Smooth muscle cell (in vitro differentiated cells): ENCODE results near the gene CCDC30. TPM values are rescaled to one million over a fixed set of nuclear protein-coding genes. Genes with fewer than 3 reads are reported as not detected.

Experiments used
- DNase-seq: peaks from one replicate; lab custom pipeline; 2025; ENCODE audit not compliant: unreplicated experiment; lab: John Stamatoyannopoulos, UW
- H2AFZ ChIP-seq: fragments of 200-600 bp; sonication (generic); 2 replicates; pipeline ENCODE4 v1.6.0; 2016; ENCODE audit warnings: antibody characterized with exemption, low read depth, mild to moderate bottlenecking
- H3F3A ChIP-seq: fragments of 200-600 bp; sonication (generic); 2 replicates; pipeline ENCODE4 v1.6.0; 2017; ENCODE audit warnings: antibody characterized with exemption, low read depth
- H3K27ac ChIP-seq: fragments of 200-600 bp; sonication (generic); 2 replicates; pipeline ENCODE4 v1.5.1; 2016; ENCODE audit warnings: low read depth, mild to moderate bottlenecking
- H3K27me3 ChIP-seq: fragments of 200-600 bp; sonication (generic); 2 replicates; pipeline ENCODE4 v1.6.1; 2016; ENCODE audit warnings: low read depth, mild to moderate bottlenecking
- H3K36me3 ChIP-seq: fragments of 200-600 bp; sonication (generic); 2 replicates; pipeline ENCODE4 v1.5.1; 2016; ENCODE audit warnings: low read depth
- H3K4me1 ChIP-seq: fragments of 200-600 bp; sonication (generic); 2 replicates; pipeline ENCODE4 v1.5.1; 2016; ENCODE audit warnings: low read depth
- H3K4me2 ChIP-seq: fragments of 200-600 bp; sonication (generic); 2 replicates; pipeline ENCODE4 v1.6.0; 2016; ENCODE audit warnings: mild to moderate bottlenecking
- H3K4me3 ChIP-seq: fragments of 200-600 bp; sonication (generic); 2 replicates; pipeline ENCODE4 v1.5.1; 2016; ENCODE audit warnings: mild to moderate bottlenecking
- H3K79me2 ChIP-seq: fragments of 200-600 bp; sonication (generic); 2 replicates; pipeline ENCODE4 v1.6.0; 2016; ENCODE audit warnings: low read depth, mild to moderate bottlenecking
- H3K9ac ChIP-seq: fragments of 200-600 bp; sonication (generic); 2 replicates; pipeline ENCODE4 v1.6.0; 2016; ENCODE audit warnings: low read depth
- H3K9me3 ChIP-seq: fragments of 200-600 bp; sonication (generic); replicated peaks from 2 replicates; pipeline ENCODE4 v1.5.1; 2016; ENCODE audit warnings: low read depth
- H4K20me1 ChIP-seq: fragments of 200-600 bp; sonication (generic); 2 replicates; pipeline ENCODE4 v1.6.0; 2016; ENCODE audit warnings: low read depth
- WGBS: methylation state at CpG from one replicate; pipeline ENCODE4 v1.1.7; 2016; ENCODE audit warnings: low lambda C conversion rate; 5-methylcytosine and 5-hydroxymethylcytosine counted together
- polyA plus RNA-seq: library from polyadenylated mRNA; unstranded; fragments of >200 nt; fragmentation: Nextera tagmentation; extraction: Ambion mirVana; gene quantifications from 2 replicates; pipeline ENCODE4 v1.2.1, GENCODE V29; 2016
- total RNA-seq: library from RNA; depleted of rRNA; stranded (reverse); fragments of >200 nt; gene quantifications from 2 replicates; pipeline ENCODE4 v1.2.3, GENCODE V29; 2014
- TF ChIP-seq, protein P1 (sequence below): fragments of 200-600 bp; sonication (generic); IDR thresholded peaks from 2 replicates; pipeline ENCODE4 v1.5.1; 2017; ENCODE audit warnings: borderline replicate concordance, mild to moderate bottlenecking, antibody characterized with exemption; ENCODE audit not compliant: insufficient read depth, poor library complexity, severe bottlenecking

Gene CCDC30
- total and polyA plus RNA-seq, 2 experiments from 2014 or later, result 1.2 to 1.6 TPM

GRCh38 chr1:42424201-42424600 is 38.9 kb upstream of the CCDC30 start:
- no peaks in the 10 kb centered on the region for H4K20me1 ChIP-seq
- H3K4me2 ChIP-seq, result peak overlapping the region; percentile 4
- H3K4me3 ChIP-seq, result no peak overlapping the region
- TF ChIP-seq, protein P1, sequence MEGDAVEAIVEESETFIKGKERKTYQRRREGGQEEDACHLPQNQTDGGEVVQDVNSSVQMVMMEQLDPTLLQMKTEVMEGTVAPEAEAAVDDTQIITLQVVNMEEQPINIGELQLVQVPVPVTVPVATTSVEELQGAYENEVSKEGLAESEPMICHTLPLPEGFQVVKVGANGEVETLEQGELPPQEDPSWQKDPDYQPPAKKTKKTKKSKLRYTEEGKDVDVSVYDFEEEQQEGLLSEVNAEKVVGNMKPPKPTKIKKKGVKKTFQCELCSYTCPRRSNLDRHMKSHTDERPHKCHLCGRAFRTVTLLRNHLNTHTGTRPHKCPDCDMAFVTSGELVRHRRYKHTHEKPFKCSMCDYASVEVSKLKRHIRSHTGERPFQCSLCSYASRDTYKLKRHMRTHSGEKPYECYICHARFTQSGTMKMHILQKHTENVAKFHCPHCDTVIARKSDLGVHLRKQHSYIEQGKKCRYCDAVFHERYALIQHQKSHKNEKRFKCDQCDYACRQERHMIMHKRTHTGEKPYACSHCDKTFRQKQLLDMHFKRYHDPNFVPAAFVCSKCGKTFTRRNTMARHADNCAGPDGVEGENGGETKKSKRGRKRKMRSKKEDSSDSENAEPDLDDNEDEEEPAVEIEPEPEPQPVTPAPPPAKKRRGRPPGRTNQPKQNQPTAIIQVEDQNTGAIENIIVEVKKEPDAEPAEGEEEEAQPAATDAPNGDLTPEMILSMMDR, result no peak
- 76% methylated on average over 4 of the region's 4 CpGs for WGBS
- no peak overlapping the region for H3K27ac ChIP-seq
- H3K36me3 ChIP-seq, result no peaks in the 10 kb centered on the region
- H2AFZ ChIP-seq, result peak overlapping the region; percentile 31
- no peak for DNase-seq
- H3K79me2 ChIP-seq, result no peaks in the 10 kb centered on the region
- no peak overlapping the region for H3K9ac ChIP-seq
- H3K4me1 ChIP-seq, result peaks cover 12% of the 10 kb centered on the region
- no peaks in the 10 kb centered on the region for H3K9me3 ChIP-seq
- no peaks in the 10 kb centered on the region for H3K27me3 ChIP-seq
- H3F3A ChIP-seq, result no peaks in the 10 kb centered on the region

DNA sequence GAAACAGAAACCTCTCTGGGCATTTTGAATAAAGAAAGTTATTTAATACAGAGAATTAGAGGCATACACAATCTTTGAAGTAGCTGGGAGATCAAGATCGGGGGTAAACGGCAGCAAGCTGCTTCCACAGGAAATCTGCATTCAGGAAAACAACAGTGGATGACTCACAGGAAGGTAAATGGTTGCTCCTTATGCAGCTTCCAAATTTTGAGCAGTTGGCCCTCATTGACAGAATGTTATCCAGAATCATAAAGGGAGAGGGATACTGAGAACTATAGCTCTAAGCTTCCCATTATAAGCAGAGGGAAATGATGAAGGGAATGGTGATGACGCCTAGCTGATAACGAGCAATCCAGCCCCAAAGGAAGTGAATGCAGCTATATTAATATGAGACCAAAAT is 35.8 kb upstream of the CCDC30 start:
- no peaks in the 10 kb centered on the region for H3K9me3 ChIP-seq
- no peaks in the 10 kb centered on the region for H3F3A ChIP-seq
- no peaks in the 10 kb centered on the region for H3K79me2 ChIP-seq
- H3K27me3 ChIP-seq, result no peaks in the 10 kb centered on the region
- H3K9ac ChIP-seq, result no peak overlapping the region
- H3K4me2 ChIP-seq, result no peak overlapping the region
- H2AFZ ChIP-seq, result no peak overlapping the region
- DNase-seq, result no peak
- no peaks in the 10 kb centered on the region for H3K36me3 ChIP-seq
- no peaks in the 10 kb centered on the region for H3K4me1 ChIP-seq
- no peaks in the 10 kb centered on the region for H4K20me1 ChIP-seq
- TF ChIP-seq, protein P1, result no peak
- H3K4me3 ChIP-seq, result no peak overlapping the region
- no peak overlapping the region for H3K27ac ChIP-seq
- 66% methylated on average over 4 of the region's 4 CpGs for WGBS

DNA sequence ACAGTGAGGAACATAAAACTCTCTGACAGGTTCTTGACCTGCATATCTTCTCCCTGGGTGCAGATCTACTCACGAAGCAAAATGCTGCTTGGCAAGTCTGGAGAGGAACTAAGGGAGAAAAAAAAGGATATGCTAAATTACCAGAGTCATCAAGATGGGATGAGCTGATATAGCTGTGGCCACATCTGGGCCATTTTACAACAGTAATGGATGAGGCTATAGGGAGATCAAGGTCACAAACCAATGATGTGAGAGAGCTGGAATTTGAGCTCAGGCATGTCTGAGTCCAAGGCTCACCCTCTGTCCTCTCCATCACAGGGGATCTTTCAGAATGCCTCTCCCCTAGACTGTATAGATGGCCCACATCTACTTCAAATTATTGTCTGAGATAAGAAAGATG is 33.5 kb upstream of the CCDC30 start:
- H3F3A ChIP-seq, result peaks cover 6% of the 10 kb centered on the region
- H3K79me2 ChIP-seq, result no peaks in the 10 kb centered on the region
- H3K4me2 ChIP-seq, result no peak overlapping the region
- no peaks in the 10 kb centered on the region for H3K36me3 ChIP-seq
- no peaks in the 10 kb centered on the region for H3K27me3 ChIP-seq
- DNase-seq, result no peak
- TF ChIP-seq, protein P1, result no peak
- no peak overlapping the region for H3K27ac ChIP-seq
- 56% methylated on average over 1 of the region's 1 CpG for WGBS
- H3K9ac ChIP-seq, result no peak overlapping the region
- no peak overlapping the region for H2AFZ ChIP-seq
- H3K9me3 ChIP-seq, result no peaks in the 10 kb centered on the region
- no peak overlapping the region for H3K4me3 ChIP-seq
- no peaks in the 10 kb centered on the region for H3K4me1 ChIP-seq
- no peaks in the 10 kb centered on the region for H4K20me1 ChIP-seq

GRCh38 chr1:42430286-42431135 is 32.6 kb upstream of the CCDC30 start:
- TF ChIP-seq, protein P1, result no peak
- Histone ChIP-seq H3K4me1 (no peaks in the 10 kb centered on the region), H3K9me3 (no peaks in the 10 kb centered on the region), H3K4me3 (no peak overlapping the region), H2AFZ (no peak overlapping the region), H3K79me2 (no peaks in the 10 kb centered on the region), H4K20me1 (no peaks in the 10 kb centered on the region), H3K36me3 (no peaks in the 10 kb centered on the region), H3F3A (peaks cover 6% of the 10 kb centered on the region), H3K4me2 (no peak overlapping the region), H3K27me3 (no peaks in the 10 kb centered on the region), H3K27ac (no peak overlapping the region), H3K9ac (no peak overlapping the region)
- 95% methylated on average over 3 of the region's 3 CpGs for WGBS
- no peak for DNase-seq
